Neutrophil (primary cell): ENCODE measurements around the gene CELF3.
"Not testable (repeated sequence)": the region's sequence is repeated elsewhere in the genome, so short reads cannot be mapped to it uniquely, and the experiment has no call there.

Experiments used
- H3K27ac ChIP-seq: fragments of 200-600 bp; sonication (generic); 2 replicates; pipeline ENCODE4 v1.5.1; 2016; ENCODE audit warnings: mild to moderate bottlenecking, moderate library complexity
- H3K27me3 ChIP-seq: fragments of 200-600 bp; sonication (generic); 2 replicates; pipeline ENCODE4 v1.6.0; 2016; ENCODE audit warnings: mild to moderate bottlenecking
- H3K36me3 ChIP-seq: fragments of 200-600 bp; sonication (generic); 2 replicates; pipeline ENCODE4 v1.5.1; 2017
- H3K4me1 ChIP-seq, 2 experiments: fragments of 200-600 bp in 1 of 2; sonication (generic) in 1 of 2; 1 replicate in 1 of 2; 2 replicates in 1 of 2; pipeline versions ENCODE4 v1.5.1 to v1.6.1; 2013 to 2016; ENCODE audit warnings: low read depth in 1 of 2, low read length in 1 of 2, mild to moderate bottlenecking in 1 of 2, moderate library complexity in 1 of 2; ENCODE audit not compliant: control insufficient read depth in 1 of 2, insufficient read depth in 1 of 2
- H3K4me3 ChIP-seq, 2 experiments: fragments of 200-600 bp in 1 of 2; sonication (generic) in 1 of 2; 1 replicate in 1 of 2; 2 replicates in 1 of 2; pipeline ENCODE4 v1.5.1; 2013 to 2016; ENCODE audit warnings: low read depth in 1 of 2, low read length in 1 of 2, mild to moderate bottlenecking in 1 of 2, moderate library complexity in 1 of 2
- H3K9me3 ChIP-seq: fragments of 200-600 bp; sonication (generic); 2 replicates; pipeline ENCODE4 v1.5.1; 2016
- TF ChIP-seq, protein P1 (sequence below): fragments of 200-600 bp; sonication (generic); IDR thresholded peaks from 2 replicates; pipeline ENCODE4 v1.5.1; 2016; ENCODE audit warnings: antibody characterized with exemption

Gene CELF3

DNA sequence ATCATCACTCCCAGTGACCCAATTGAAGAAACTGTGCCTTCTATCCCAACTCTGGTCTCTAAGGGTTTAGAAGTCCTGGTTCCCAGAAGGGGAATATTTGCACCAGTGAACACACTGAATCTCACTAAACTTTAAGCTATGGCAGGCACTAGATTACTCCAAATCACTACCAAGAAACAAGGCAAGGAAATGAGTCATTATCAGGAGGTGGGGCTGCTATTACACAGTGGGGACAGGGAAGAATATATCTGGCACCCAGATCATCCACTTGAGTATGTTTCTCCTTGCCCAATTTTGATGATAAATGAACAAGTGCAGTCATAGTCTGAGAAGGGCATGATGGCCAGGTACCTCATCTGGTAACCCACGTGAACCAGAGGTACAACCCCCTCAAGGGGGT is 39.7 kb upstream of the CELF3 start:
- H3K4me1 ChIP-seq: no peaks in the 10 kb centered on the region
- TF ChIP-seq, protein P1, sequence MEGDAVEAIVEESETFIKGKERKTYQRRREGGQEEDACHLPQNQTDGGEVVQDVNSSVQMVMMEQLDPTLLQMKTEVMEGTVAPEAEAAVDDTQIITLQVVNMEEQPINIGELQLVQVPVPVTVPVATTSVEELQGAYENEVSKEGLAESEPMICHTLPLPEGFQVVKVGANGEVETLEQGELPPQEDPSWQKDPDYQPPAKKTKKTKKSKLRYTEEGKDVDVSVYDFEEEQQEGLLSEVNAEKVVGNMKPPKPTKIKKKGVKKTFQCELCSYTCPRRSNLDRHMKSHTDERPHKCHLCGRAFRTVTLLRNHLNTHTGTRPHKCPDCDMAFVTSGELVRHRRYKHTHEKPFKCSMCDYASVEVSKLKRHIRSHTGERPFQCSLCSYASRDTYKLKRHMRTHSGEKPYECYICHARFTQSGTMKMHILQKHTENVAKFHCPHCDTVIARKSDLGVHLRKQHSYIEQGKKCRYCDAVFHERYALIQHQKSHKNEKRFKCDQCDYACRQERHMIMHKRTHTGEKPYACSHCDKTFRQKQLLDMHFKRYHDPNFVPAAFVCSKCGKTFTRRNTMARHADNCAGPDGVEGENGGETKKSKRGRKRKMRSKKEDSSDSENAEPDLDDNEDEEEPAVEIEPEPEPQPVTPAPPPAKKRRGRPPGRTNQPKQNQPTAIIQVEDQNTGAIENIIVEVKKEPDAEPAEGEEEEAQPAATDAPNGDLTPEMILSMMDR: no peak
- H3K27ac ChIP-seq: no peak overlapping the region
- H3K9me3 ChIP-seq: no peaks in the 10 kb centered on the region
- peaks cover 10% of the 10 kb centered on the region for H3K36me3 ChIP-seq
- H3K27me3 ChIP-seq: peaks cover 12% of the 10 kb centered on the region
- no peak overlapping the region for H3K4me3 ChIP-seq

- H3K27me3 ChIP-seq: peaks cover 67% of the 10 kb centered on the region
- H3K9me3 ChIP-seq: no peaks in the 10 kb centered on the region
- H3K27ac ChIP-seq: no peak overlapping the region
- no peaks in the 10 kb centered on the region for H3K36me3 ChIP-seq
- TF ChIP-seq, protein P1: no peak
- H3K4me1 ChIP-seq: no peaks in the 10 kb centered on the region
- no peak overlapping the region for H3K4me3 ChIP-seq
Observed at GRCh38 chr1:151741516-151741915, 24.9 kb upstream of the CELF3 start.

GRCh38 chr1:151739590-151740355 is 23.2 kb upstream of the CELF3 start:
- TF ChIP-seq, protein P1: no peak
- Histone ChIP-seq H3K36me3 (no peaks in the 10 kb centered on the region), H3K4me3 (no peak overlapping the region), H3K9me3 (no peaks in the 10 kb centered on the region), H3K27ac (no peak overlapping the region), H3K27me3 (peaks cover 49% of the 10 kb centered on the region), H3K4me1 (no peaks in the 10 kb centered on the region)

GRCh38 chr1:151737479-151737878 is 20.9 kb upstream of the CELF3 start:
- Histone ChIP-seq H3K36me3 (no peaks in the 10 kb centered on the region), H3K27ac (no peak overlapping the region), H3K9me3 (no peaks in the 10 kb centered on the region), H3K4me3 (no peak overlapping the region), H3K4me1 (no peaks in the 10 kb centered on the region), H3K27me3 (peaks cover 45% of the 10 kb centered on the region)
- TF ChIP-seq, protein P1: no peak

DNA sequence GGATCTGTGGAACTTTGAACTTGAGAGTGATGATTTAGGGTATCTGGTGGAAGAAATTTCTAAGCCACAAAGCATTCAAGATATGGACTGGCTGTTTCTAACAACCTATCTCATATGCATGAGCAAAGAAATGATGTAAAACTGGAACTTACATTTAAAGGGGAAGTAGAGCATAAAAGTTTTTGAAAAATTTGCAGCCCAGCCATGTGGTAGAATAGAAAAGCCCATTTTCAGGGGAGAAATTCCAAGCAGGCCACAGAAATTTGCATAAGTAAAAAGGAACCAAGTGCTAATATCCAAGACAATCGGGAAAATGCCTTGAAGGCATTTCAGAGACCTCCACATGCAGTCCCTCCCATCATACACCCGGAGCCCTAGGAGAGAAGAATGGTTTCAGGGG is 20.4 kb upstream of the CELF3 start:
- Histone ChIP-seq H3K27ac (no peak overlapping the region), H3K9me3 (no peaks in the 10 kb centered on the region), H3K36me3 (no peaks in the 10 kb centered on the region), H3K27me3 (peaks cover 46% of the 10 kb centered on the region), H3K4me3 (no peak overlapping the region), H3K4me1 (no peaks in the 10 kb centered on the region)
- TF ChIP-seq, protein P1: no peak

DNA sequence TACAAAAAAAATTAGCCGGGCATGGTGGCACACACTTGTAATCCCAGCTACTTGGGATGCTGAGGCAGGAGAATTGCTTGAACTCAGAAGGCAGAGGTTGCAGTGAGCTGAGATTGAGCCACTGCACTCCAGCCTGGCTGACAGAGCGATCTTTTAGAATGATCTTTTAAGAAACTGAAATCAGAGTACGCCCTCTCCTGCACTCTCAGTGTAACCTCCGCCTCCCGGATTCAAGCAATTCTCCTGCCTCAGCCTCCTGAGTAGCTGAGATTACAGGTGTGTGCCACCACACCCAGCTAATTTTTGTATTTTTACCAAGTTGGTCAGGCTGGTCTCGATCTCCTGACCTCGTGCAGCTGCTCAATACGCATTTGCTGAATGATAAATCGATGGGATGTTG is 17.4 kb upstream of the CELF3 start:
- H3K9me3 ChIP-seq, H3K27ac ChIP-seq, H3K36me3 ChIP-seq, H3K4me1 ChIP-seq, H3K4me3 ChIP-seq: not testable (repeated sequence)
- peaks cover 52% of the 10 kb centered on the region for H3K27me3 ChIP-seq
